GM18526 (cell line): ENCODE measurements around the gene BABAM1.

Experiments used
- POLR2A ChIP-seq: IDR thresholded peaks from 3 replicates; pipeline ENCODE4 v1.6.1; 2011; ENCODE audit not compliant: insufficient read length; ENCODE audit errors: extremely low read depth

The BABAM1 gene

DNA sequence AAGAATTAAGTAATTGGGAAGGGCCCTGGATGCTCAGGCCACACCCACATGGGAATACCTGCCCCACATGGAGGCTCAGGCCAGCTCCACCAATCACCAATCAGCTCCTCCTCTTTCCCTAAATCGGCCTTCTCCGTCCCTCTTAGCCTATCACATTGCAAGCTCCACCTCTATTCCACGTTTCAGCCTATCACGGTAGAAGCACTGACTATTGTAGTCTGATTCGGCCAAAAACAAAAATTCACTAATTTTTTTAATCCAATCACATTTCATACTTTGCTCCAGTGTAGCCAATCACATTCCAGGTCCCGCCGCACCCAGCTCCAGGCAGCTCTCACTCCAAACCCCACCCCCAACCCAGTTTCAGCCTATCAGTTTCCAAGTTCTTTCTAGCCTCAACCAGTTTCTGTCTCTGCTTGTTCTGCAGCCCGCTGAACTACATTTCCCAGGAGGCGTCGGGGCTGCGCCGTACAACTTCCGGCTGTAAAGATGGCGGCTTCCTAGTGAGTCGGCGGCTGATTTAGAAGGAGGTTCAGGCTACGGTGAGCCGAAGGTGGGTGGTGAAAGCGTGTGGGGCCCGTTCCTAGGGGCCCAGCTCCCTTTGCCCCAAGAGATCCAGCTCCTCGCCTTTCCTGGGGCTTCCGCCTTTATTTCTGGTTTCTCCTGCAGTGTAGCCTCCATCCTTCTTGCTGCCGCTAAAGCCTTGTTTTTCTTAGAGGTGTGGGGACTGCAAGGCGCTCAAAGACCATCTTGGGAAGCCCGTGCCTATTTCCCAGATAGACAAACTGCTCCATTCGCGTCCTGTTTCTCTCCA, at the start of gene BABAM1:
TSS of gene BABAM1 (plus strand) at position 469 of the 814 bp plus-strand sequence. CDS start 1,364 bp downstream, outside the sequence.
- TF ChIP-seq POLR2A: peak; percentile 77

DNA sequence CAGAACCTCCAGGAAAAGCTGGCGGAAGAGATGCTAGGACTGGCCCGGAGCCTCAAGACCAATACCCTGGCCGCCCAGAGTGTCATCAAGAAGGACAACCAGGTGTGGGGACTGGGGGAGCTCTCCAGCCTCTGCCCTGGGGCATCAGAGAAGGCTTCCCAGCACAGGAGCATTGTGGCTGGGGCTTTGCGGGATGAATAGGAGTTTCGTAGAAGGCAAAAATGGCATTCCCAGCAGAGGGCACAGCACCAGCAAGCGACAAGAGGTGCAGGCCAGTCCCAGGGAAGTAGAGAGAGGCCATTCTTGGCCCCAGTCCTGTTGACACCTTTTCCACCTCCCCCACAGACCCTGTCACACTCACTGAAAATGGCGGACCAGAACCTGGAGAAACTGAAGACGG, 48.0 kb upstream of the BABAM1 start:
- no peak for TF ChIP-seq POLR2A

DNA sequence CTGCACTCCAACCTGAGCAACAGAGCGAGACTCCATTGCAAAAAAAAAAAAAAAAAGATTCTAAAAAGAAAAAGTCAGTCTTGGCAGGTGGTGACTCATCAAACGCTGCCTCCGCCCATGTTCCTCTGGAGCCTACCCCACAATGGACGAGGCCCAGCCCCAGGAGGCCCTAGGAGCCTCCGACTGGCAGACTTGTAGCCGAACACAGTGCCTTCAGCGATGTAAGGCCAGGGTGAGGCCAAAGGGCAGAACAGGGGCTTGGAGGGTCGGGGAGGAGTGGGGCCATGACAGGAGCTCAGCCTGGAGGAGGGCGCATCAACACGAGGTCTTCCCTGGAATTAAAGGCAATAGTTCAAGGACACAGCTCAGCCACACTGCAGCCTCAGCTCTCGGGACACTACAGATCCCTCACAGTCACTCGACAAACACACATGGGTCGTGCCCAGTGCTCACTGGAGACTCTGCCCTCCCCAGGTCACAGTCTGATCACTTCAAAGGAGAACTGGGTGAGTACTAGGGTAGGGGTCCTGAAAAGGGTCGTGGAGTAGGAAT, 47.0 kb upstream of the BABAM1 start:
- no peak for TF ChIP-seq POLR2A

DNA sequence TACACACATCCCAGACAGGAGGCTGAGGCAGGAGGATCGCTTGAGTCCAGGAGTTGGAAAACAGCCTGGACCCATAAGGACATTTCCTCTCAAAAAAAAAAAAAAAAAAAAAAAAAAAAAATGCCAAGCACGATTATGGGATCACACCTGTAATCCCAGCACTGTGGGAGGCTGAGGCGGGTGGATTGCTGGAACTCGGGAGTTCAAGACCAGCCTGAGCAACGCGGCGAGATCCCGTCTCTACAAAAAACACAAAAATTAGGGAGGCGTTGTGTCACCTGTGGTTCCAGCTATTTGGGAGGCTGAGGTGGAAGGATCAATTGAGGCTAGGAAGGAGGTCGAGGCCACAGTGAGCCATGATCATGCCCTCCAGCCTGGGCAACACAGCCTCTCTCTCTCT, 42.2 kb upstream of the BABAM1 start:
- TF ChIP-seq POLR2A: no peak

DNA sequence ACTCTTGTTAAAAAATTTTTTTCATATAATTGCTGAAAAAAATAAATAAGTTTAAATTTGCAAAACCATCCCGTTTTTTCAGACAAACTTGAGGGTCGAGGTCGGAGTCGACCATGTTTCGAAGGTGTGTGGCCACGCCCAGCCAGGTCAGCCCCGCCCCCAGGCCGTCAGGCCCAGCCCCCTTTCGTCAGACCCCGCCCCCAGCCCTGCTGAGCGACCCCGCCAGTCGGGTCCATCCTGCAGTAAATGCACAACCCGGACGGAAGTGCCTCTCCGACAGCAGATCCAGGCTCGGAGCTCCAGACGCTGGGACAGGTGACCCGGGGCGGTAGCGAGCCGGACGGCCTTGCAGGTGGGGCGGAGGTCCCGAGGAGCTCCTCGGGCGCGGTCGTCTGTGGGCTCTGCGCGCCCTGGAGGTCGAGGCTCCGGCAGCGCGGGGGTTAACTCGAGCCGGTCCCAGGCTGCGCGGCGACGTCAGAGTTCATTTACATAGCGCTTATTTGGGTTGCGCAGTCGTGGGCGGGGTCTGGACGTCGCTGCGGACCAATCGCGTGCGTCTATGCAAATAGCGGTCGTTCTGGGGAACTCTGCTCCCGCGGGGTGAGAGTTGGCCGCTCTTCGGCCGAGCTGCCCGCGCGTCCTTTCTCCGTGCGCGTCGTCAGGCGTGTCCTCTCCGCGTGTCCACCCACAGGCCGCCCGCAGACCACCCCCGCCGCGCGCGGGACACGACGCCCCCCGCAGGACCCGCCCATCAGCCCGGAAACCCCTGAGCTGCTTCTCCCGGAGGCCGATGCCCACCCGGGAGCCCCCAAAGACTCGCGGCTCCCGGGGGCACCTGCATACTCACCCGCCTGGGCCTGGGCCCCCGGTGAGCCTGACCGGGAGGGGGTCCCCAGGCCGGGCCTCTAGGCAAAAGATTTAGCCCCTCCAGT, 41.0 kb upstream of the BABAM1 start, which contains the start of gene OCEL1:
TSS of gene OCEL1 (plus strand) at position 225 of the 932 bp plus-strand sequence. CDS start at position 247, 22 bp downstream.
- TF ChIP-seq POLR2A: peak; percentile 93

DNA sequence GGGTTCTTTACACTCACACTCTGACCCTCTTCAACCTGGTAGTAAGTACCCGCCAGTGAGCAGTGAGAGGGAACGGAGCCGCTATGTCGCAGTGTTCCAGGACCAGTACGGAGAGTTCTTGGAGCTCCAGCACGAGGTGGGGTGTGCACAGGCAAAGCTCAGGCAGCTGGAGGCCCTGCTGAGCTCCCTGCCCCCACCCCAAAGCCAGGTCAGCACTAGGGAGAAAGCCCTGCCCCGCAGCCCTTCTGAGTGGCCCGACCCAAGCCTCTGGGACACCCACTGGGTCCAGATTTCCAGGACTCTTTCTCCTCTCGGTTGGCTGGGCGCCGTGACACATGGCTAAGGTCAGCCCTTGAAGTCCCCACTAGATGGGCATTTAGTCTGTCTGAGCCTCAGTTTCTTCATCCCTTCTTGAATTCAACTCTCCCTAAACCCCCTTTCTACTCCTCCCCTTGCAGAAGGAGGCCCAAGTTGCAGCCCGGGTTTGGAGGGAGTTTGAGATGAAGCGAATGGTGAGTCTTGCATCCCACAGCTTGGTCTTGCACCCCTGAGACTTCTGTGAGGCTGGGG, 39.4 kb upstream of the BABAM1 start:
- no peak for TF ChIP-seq POLR2A

DNA sequence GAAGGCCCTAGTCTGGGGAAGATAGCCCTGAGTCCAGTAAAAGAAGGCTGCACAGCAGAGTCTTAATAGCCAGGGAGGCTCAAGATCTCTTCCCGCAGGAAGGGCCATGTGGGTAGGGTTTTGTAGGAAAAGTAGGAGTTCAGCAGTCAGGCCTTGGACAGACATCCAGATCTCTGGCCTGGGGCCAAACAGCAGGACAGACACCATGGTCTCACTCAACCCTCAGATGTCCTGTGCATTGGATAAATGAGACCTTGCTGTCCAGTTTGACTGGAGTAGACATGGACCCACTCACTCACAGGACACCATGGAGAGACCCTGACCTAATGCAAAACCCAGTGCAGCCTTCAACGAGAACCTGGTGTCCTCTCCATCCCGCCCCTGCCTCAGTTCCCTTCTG, 37.4 kb upstream of the BABAM1 start:
- no peak for TF ChIP-seq POLR2A

DNA sequence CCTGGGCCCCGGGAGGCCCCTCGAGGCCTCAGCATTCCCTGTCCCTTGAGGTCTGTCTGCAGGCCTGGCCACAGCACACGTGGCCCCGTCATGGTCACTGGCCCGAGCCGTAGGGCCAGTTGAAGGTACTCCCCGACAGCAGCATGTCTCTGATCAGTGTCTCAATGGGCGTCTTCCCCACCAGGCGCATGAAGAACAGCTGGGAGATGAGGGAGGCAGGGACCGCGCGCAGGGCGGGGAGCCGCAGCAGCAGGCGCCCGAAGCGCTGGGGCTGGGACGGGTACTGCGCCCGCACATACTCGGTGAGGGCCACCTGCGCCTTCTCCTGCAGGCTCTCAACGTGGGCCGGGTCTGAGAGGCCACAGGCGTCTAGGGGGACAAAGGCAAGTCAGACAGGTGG, 35.0 kb upstream of the BABAM1 start:
- no peak for TF ChIP-seq POLR2A

DNA sequence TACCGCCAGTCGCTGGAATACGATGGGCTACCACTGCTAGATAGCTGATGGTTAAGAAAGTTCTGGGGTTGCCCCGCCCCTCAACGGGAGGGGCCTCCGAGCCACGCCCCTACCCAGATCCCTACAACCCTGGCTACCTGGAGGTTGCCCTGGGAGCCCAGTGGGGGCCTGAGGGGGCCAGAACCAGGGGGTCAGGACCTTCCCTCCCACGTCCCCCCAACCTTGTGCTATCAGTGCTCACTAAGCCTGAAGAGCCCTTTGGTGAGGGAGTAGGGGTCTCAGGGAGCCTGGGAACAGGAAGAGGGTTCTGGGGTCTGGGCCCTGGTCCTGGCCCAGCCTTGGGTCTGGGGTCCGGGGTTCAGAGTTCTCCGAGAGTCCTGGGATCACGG, 32.3 kb upstream of the BABAM1 start:
- no peak for TF ChIP-seq POLR2A

DNA sequence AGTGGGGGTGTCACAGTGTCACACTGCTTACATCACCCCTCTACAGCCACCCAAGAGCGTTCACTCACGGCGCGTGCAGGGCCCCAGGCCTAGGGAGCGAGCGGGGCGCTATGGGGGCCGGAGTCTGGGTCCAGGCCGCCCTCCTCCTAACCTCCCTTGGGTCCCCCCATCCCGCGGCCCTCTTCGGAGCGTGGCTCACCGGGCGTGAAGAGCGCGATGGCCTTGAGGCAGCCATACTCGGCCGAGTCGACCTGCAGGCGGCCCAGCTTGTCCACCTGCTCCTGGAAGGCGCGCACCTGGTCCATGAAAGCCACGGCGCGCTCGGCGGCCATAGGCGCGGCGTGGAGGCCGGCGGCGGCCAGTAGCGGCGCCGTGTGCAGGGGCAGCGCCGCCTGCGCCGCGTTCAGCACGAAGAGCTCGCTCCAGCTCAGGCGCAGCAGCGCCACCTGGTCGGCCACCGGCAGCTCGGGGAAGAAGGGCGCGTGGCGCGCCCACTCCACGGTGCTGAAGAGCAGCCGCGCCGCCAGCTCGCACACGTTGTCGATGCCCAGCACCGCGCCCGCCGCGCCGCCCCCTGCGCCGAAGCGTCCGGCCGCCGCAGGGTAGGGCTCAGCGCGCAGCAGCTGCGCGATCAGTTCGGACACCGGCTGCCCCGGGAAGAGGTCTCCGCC, 31.8 kb upstream of the BABAM1 start:
- TF ChIP-seq POLR2A: peak; percentile 17

DNA sequence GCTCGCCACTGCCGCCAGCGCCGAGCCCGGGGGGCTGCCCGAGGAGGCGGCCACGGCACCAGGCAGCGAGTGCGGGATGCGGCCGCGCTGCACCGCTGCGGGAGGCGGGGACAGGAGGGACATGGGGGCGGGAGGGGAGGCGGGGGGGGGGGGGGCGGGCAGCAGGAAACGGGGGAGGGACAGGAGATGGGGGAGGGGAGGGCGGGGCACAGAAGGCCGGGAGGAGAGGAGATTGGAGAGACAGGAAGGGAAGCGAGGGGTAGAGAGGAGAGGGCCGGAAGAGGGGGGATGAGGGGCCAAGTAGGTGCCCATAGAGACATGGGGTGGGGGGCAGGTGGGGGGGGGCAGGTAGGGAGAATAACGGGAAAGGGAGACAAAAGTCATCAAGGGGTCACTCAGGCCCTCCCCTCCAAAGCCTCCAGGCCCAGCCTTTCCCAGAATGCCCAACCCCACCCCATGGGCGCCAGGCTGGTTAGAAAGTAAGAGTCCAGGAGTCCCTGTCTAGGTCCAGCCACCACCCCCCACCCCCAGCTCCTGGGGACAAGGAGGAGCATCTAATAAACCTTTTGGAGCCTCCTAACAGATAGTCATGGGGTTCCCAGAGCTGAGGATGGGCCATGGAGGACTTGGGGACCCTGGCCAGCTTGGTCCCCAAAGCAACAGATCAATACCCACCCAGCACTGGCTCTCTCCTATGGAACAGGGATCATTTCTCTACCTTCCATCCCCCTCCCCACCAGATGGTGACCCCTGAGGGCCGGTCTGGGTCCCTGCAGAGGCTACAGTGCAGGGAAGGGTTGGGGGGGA, 31.1 kb upstream of the BABAM1 start:
- peak; percentile 3 for TF ChIP-seq POLR2A

DNA sequence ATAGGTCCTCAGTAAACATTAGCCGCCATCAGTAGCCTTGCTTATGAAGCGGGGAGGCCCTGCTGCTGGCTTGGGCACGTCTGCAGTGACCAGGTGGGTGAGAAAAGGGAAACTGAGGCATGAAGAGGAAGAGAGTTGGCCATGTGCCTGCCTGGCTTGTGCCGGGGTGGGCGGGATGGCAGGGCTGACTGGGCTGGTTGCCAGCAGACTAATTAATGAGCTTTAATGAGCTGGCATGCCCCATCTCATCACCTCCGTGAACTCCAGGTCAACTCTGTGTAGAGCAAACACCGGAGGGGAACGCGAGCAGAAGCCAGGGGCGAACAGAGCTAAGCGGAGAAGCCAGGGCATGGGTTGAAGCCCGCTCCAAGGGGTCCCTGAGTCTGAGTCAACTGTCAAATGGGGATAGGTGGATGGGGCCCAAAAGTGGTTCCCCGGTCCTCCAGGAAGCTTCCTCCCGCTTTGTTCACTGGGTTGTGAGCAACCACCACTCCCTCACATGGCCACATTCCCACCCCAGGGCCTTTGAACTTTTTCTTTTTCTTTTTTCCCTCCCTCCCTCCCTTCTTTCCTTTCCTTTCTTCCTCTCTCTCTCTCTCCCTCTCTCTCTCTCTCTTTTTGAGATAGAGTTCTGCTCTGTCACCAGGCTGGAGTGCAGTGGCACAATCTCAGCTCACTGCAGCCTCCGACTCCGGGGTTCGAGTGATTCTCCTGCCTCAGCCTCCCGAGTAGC, 30.3 kb upstream of the BABAM1 start:
- TF ChIP-seq POLR2A: no peak

DNA sequence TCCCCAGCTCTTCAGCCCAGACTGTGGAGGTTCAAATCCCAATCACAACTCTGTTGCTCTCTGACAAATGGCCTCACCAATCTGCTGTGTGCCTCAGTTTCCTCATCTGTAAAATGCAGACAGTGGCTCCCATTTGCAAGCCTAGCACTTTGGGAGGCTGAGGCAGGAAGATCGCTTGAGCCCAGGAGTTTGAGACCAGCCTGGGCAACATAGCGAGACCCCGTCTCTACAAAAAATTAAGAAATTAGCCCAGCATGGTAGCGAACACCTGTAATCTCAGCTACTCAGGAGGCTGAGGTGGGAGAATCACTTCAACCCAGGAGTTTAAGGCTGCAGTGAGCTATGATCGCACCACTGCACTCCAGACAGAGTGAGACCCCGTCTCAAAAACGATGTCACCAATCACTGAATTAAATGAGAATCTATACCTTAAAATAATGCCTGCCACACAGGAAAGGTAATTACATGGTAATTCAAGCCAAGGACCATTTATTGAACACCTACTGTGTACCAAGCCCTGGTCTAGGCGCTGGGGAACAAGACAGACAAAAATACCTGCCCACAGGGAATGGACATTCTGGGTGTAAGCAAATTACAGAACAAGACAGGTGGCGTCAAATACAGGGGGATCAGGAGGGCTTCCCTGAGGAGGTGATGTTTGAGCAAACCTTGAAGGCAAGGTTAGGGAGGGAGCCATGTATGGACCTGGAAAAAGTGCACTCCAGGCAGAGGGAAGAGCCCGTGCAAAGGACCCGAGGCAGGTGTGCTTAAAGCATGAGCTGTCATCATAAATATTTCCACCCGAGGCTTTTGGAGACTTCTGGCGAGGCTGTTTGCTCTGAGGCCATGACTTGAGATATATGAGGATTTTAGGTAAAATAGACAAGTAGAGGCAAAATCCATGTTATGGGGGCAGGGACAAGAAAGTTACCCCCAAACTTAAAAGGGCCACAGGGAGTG, 29.2 kb upstream of the BABAM1 start:
- TF ChIP-seq POLR2A: no peak
